WTC11 (cell line): ENCODE results near the gene DHDDS. TPM values are rescaled to one million over a fixed set of nuclear protein-coding genes. Genes with fewer than 3 reads are reported as not detected.
"Not testable (repeated sequence)": the region's sequence is repeated elsewhere in the genome, so short reads cannot be mapped to it uniquely, and the experiment has no call there.

Experiments
- ATAC-seq: fragments of 200-7000 bp; cut with Tn5 transposase; 2 replicates; pipeline ENCODE4 v1.10.0; 2021; ENCODE audit warnings: mild to moderate bottlenecking, moderate library complexity
- CTCF ChIA-PET: fragments of 300-600 bp; sonication (Branson Sonifier 250); formaldehyde crosslinking; loops from one replicate; lab custom pipeline; 2021; ENCODE audit warnings: antibody characterized with exemption; lab: Charles Lee
- POLR2A ChIA-PET: fragments of 350-600 bp; sonication (Branson Sonifier 250); formaldehyde crosslinking; loops from one replicate; lab custom pipeline; 2021; ENCODE audit warnings: antibody characterized with exemption; lab: Charles Lee
- DNase-seq: peaks from one replicate; pipeline ENCODE4 v3.0.0; 2021; ENCODE audit warnings: low spot score
- H3K27ac Mint-ChIP-seq: 2 replicates; pipeline ENCODE4 v1.8.0; 2021; ENCODE audit warnings: mixed read lengths
- H3K27me3 Mint-ChIP-seq: 2 replicates; pipeline ENCODE4 v1.8.0; 2021; ENCODE audit warnings: low read depth, mild to moderate bottlenecking, moderate library complexity, mixed read lengths
- H3K36me3 Mint-ChIP-seq: 2 replicates; pipeline ENCODE4 v1.8.0; 2021; ENCODE audit warnings: mixed read lengths
- H3K4me1 Mint-ChIP-seq: 2 replicates; pipeline ENCODE4 v1.8.0; 2022; ENCODE audit warnings: mixed read lengths
- H3K4me3 Mint-ChIP-seq: 2 replicates; pipeline ENCODE4 v1.8.0; 2021; ENCODE audit warnings: mild to moderate bottlenecking, moderate library complexity, mixed read lengths
- H3K9me3 Mint-ChIP-seq: 2 replicates; pipeline ENCODE4 v1.8.0; 2021; ENCODE audit warnings: mixed read lengths
- ATF2 ChIP-seq: sonication (generic); formaldehyde crosslinking; IDR thresholded peaks from 2 replicates; pipeline ENCODE4 v1.8.1; 2022; ENCODE audit warnings: low read depth, missing genetic modification reagents, borderline replicate concordance
- ATF6 ChIP-seq: sonication (generic); formaldehyde crosslinking; IDR thresholded peaks from 2 replicates; pipeline ENCODE4 v1.8.1; 2023; ENCODE audit warnings: mild to moderate bottlenecking, missing genetic modification reagents
- CBFB ChIP-seq: sonication (generic); formaldehyde crosslinking; IDR thresholded peaks from 2 replicates; pipeline ENCODE4 v1.8.1; 2022; ENCODE audit warnings: mild to moderate bottlenecking, low read depth, missing genetic modification reagents
- ERG ChIP-seq: fragments of 250-450 bp; sonication (Bioruptor Pico); IDR thresholded peaks from 2 replicates; pipeline ENCODE4 v1.8.0; 2021; ENCODE audit warnings: mild to moderate bottlenecking
- HMGA2 ChIP-seq: fragments of 250-450 bp; sonication (Bioruptor Pico); IDR thresholded peaks from 2 replicates; pipeline ENCODE4 v1.4.0; 2021; ENCODE audit warnings: mild to moderate bottlenecking, moderate library complexity
- JUN ChIP-seq: sonication (generic); formaldehyde crosslinking; IDR thresholded peaks from 2 replicates; pipeline ENCODE4 v1.8.0; 2023; ENCODE audit warnings: mild to moderate bottlenecking, missing genetic modification reagents
- NR1H2 ChIP-seq: sonication (generic); formaldehyde crosslinking; IDR thresholded peaks from 2 replicates; pipeline ENCODE4 v1.9.0; 2021; ENCODE audit warnings: mild to moderate bottlenecking, moderate library complexity, missing genetic modification reagents
- PRDM15 ChIP-seq: sonication (generic); formaldehyde crosslinking; IDR thresholded peaks from 2 replicates; pipeline ENCODE4 v1.8.0; 2022; ENCODE audit warnings: missing genetic modification reagents
- PREB ChIP-seq: sonication (generic); formaldehyde crosslinking; IDR thresholded peaks from 2 replicates; pipeline ENCODE4 v1.8.1; 2022; ENCODE audit warnings: mild to moderate bottlenecking, missing genetic modification reagents, moderate library complexity, borderline replicate concordance
- PRRX2 ChIP-seq: fragments of 250-450 bp; sonication (Bioruptor Pico); IDR thresholded peaks from 2 replicates; pipeline ENCODE4 v1.8.0; 2021; ENCODE audit warnings: mild to moderate bottlenecking
- ZMAT4 ChIP-seq: fragments of 250-450 bp; sonication (Bioruptor Pico); IDR thresholded peaks from 2 replicates; pipeline ENCODE4 v1.9.0; 2021; ENCODE audit warnings: mild to moderate bottlenecking
- ZNF121 ChIP-seq: sonication (generic); formaldehyde crosslinking; IDR thresholded peaks from 2 replicates; pipeline ENCODE4 v1.8.0; 2023; ENCODE audit warnings: missing genetic modification reagents
- ZNF263 ChIP-seq: sonication (generic); formaldehyde crosslinking; IDR thresholded peaks from 2 replicates; pipeline ENCODE4 v1.8.1; 2022; ENCODE audit warnings: low read depth, mild to moderate bottlenecking, moderate library complexity, missing genetic modification reagents
- total RNA-seq: library from RNA; stranded (reverse); gene quantifications from 3 replicates; pipeline ENCODE4 v1.2.3, GENCODE V29; 2021

The DHDDS gene
- total RNA-seq, 1 experiment from 2014 or later: 55.4 TPM

- CTCF ChIA-PET: interaction anchor here (0.8 to 1.7 kb wide), 2 partner anchors 10 to 354 kb away, joined by 6 read pairs; no protein-coding TSS in a partner anchor
- DNase-seq, H3K4me3 Mint-ChIP-seq, H3K27me3 Mint-ChIP-seq, H3K4me1 Mint-ChIP-seq, H3K27ac Mint-ChIP-seq, ATAC-seq, H3K36me3 Mint-ChIP-seq, POLR2A ChIA-PET, H3K9me3 Mint-ChIP-seq: not testable (repeated sequence)
Observed at GRCh38 chr1:26510711-26511110, 78.6 kb downstream of the DHDDS start.

GRCh38 chr1:26515836-26516235, 83.7 kb downstream of the DHDDS start:
- H3K27me3 Mint-ChIP-seq, ATAC-seq, POLR2A ChIA-PET, H3K4me1 Mint-ChIP-seq, DNase-seq, H3K27ac Mint-ChIP-seq, H3K4me3 Mint-ChIP-seq, H3K36me3 Mint-ChIP-seq, H3K9me3 Mint-ChIP-seq: not testable (repeated sequence)
- CTCF ChIA-PET: interaction anchor here (0.6 to 1.4 kb wide), 2 partner anchors 16 to 997 kb away, joined by 3 read pairs; no protein-coding TSS in a partner anchor

- ChIA-PET CTCF (interaction anchor here (0.7 to 1.8 kb wide), 6 partner anchors 11 to 341 kb away, joined by 3 to 8 read pairs (median 3); no protein-coding TSS in a partner anchor), POLR2A (interaction anchor here (0.6 to 1.2 kb wide), 3 partner anchors 14 to 431 kb away, joined by 3 to 4 read pairs (median 4); no protein-coding TSS in a partner anchor)
- H3K27ac Mint-ChIP-seq: no peak overlapping the region
- no peaks in the 10 kb centered on the region for H3K36me3 Mint-ChIP-seq
- no peak for TF ChIP-seq ATF6 (CRISPR knock-in tag)
- TF ChIP-seq ZNF121 (CRISPR knock-in tag): peak; percentile 81
- H3K4me3 Mint-ChIP-seq: no peak overlapping the region
- H3K4me1 Mint-ChIP-seq: peaks cover 9% of the 10 kb centered on the region
- ATAC-seq: no peak
- no peaks in the 10 kb centered on the region for H3K27me3 Mint-ChIP-seq
- no peak for DNase-seq
- H3K9me3 Mint-ChIP-seq: no peaks in the 10 kb centered on the region
Observed at GRCh38 chr1:26516987-26517765, 85.1 kb downstream of the DHDDS start.

- Mint-ChIP-seq H3K27me3 (no peaks in the 10 kb centered on the region), H3K9me3 (no peaks in the 10 kb centered on the region), H3K4me1 (peaks cover 9% of the 10 kb centered on the region), H3K4me3 (no peak overlapping the region), H3K27ac (no peak overlapping the region), H3K36me3 (no peaks in the 10 kb centered on the region)
- ATAC-seq (no peak), DNase-seq (no peak)
- CTCF ChIA-PET: interaction anchor here (0.7 to 1.8 kb wide), 6 partner anchors 10 to 341 kb away, joined by 3 to 8 read pairs (median 3); no protein-coding TSS in a partner anchor
- TF ChIP-seq ZNF263 (CRISPR knock-in tag) (no peak), JUN (no peak), ZMAT4 (CRISPR knock-in tag) (no peak), ERG (CRISPR knock-in tag) (no peak)
- POLR2A ChIA-PET: interaction anchor here (0.5 to 1.2 kb wide), 4 partner anchors 14 to 432 kb away, joined by 3 to 4 read pairs (median 4); no protein-coding TSS in a partner anchor
Observed at GRCh38 chr1:26517766-26518049, 85.6 kb downstream of the DHDDS start.

- H3K4me1 Mint-ChIP-seq: peaks cover 9% of the 10 kb centered on the region
- H3K9me3 Mint-ChIP-seq: no peaks in the 10 kb centered on the region
- H3K27me3 Mint-ChIP-seq: no peaks in the 10 kb centered on the region
- DNase-seq (no peak), ATAC-seq (no peak)
- H3K27ac Mint-ChIP-seq: no peak overlapping the region
- H3K36me3 Mint-ChIP-seq: no peaks in the 10 kb centered on the region
- no peak overlapping the region for H3K4me3 Mint-ChIP-seq
- CTCF ChIA-PET: interaction anchor here (0.9 kb wide), 1 partner anchor 19 kb away, joined by 3 read pairs; no protein-coding TSS in a partner anchor
- POLR2A ChIA-PET: interaction anchor here (0.5 kb wide), 1 partner anchor 267 kb away, joined by 3 read pairs; no protein-coding TSS in a partner anchor
- TF ChIP-seq ATF2 (CRISPR knock-in tag): no peak
- TF ChIP-seq PREB (CRISPR knock-in tag): no peak
- TF ChIP-seq PRDM15: no peak
- TF ChIP-seq PRRX2 (CRISPR knock-in tag): no peak
- TF ChIP-seq HMGA2 (CRISPR knock-in tag): no peak
- TF ChIP-seq NR1H2 (CRISPR knock-in tag): no peak
- TF ChIP-seq ZNF121 (CRISPR knock-in tag): no peak
- TF ChIP-seq CBFB: no peak
Observed at GRCh38 chr1:26518355-26518754, 86.2 kb downstream of the DHDDS start.
